ENCODE measurements around the gene FEM1B.
A peak's percentile ranks its signal among the peaks of the same experiment; 100 is the strongest.
"Not testable (repeated sequence)": the region's sequence is repeated elsewhere in the genome, so short reads cannot be mapped to it uniquely, and the experiment has no call there.

Gene FEM1B

GRCh38 chr15:68277603-68278344, at the start of gene FEM1B:
TSS of gene FEM1B (plus strand) at chr15:68277745. CDS start at chr15:68278418, 673 bp downstream.
- peak; percentile 66 to 99 (median 93) for DNase-seq

DNA sequence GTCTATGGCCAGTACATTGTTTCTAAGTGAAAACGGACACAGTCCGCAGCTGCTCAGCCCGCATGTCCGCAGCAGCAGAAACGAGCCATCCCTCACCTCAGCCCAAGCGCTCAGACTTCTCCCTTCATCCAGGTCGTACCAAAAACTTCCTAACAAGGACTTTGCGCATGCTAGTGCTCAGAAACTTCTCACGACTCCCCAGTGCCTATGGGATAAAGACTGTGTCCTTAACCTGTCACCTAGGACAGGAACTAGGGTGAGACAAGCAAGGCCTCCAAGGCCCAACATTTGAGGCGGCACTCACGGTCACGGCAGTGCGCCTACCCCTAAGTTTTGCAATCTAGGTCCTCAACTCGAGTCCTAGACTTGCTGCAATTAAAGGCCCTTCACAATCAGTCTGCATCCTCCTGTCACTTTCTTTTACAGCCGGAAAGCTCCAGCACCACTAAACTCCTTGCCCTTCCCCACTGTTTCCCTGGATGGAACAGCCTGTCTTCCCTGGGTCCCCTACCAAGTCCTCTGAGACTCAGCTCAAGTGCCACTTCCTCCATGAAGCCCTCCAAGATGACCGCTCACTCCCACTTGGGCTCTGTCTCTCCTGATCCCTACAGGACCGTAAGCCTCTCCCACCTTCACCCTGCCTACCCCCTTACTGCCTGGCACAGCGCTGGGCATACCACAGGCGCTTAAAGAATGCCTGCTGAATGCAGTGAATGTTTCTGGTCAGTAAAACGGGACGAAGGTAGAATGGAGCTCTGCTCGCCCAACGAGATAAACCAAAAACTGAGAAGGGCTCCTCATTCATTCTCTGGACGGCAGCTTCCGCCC, 49.2 kb upstream of the FEM1B start:
- no peak for DNase-seq

- DNase-seq, result peak in 1 of 58 donors; percentile 41
These were observed 48.6 kb upstream of the FEM1B start for GRCh38 chr15:68228971-68229385.

GRCh38 chr15:68229386-68230156, 48.0 kb upstream of the FEM1B start, which contains the start of gene CLN6:
TSS of gene CLN6 (minus strand) at chr15:68229728. CDS start at chr15:68229584, 144 bp downstream.
- peak in 55 of 58 donors; percentile 10 to 92 (median 80) for DNase-seq

DNA sequence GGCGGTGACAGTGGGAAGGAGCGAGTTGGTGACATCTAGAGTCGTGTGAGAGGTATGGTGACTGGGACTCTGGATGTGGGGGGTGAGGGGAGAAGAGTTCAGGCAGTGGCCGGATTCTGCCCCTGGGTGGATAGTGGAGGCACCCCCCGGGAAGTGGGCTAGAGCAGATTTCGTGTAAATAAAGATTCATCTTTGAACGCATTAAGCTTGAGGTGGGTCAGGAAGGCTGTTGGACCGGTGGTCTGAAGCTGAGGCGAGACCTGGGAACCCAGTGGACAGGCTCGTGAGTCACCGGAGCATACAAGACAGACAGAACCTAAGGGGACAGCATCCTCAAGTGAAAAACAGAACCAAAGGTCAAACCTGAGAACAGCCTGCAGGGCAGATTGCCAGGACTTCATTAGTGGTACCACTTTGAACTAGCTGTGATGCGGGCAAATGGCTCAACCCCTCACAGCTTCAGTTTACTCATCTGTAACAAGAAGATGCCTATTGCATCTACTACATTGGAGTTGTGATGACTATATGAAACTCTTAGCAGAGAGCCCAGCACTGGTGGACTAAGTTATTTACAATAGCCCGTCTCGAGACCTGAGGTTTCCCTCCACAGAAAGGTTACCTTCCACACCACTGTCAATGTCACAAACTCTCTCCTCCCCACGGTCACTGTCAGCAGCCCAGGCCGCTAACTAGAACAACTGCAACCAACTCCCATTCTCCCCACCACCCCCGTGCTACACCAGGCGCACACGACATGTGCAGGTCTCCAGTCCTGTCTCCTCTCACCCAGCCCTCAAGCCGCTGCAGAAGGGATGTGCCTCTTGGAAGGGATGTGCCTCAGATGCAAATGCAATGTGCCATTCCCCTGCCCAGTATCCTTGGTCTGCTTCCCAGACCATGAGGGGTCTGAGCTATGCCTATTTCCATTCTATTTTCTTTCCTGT, 47.1 kb upstream of the FEM1B start:
- peak in 3 of 58 donors; percentile 24 to 42 (median 40) for DNase-seq

- DNase-seq, result no peak
These were observed 46.3 kb upstream of the FEM1B start for GRCh38 chr15:68231102-68231818.

DNA sequence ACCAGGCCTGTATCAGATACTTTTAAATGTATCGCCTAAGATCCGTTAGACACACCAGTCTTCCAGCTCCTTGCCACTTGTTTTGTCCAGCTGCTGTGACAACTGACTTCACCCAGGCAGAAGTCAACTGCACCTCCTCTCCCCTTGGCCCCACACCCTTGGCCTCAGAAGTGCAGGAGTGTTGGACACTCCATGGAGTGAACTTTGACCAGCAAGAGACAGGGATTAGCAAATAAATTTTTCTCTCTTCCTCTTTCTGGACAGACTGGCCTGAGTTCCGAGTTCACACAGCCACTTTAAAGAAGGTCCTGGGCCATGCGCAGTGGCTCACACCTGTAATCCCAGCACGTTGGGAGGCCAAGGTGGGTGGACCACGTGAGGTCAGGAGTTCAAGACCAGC, 45.1 kb upstream of the FEM1B start:
- DNase-seq, result no peak

DNA sequence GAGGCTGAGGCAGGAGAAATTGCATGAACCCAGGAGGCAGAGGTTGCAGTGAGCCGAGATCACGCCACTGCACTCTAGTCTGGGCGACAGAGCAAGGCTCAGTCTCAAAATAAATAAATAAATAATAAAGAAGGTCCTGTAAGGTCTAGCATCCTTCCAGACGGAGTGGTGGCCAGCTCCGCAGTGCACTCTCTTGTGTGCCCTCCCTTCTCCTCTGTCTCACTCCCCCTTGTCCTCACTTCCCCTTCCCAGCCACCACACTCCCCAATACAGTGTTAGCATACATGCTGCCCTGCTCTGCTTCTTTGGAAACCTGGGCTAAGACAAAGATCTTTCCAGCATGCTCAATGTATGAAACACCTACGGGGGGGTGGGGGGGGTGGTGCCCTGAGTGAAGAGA, 44.6 kb upstream of the FEM1B start:
- peak in 2 of 58 donors; percentile 22 to 29 for DNase-seq

- DNase-seq, result no peak
These were observed 43.5 kb upstream of the FEM1B start for GRCh38 chr15:68234060-68234459.

DNA sequence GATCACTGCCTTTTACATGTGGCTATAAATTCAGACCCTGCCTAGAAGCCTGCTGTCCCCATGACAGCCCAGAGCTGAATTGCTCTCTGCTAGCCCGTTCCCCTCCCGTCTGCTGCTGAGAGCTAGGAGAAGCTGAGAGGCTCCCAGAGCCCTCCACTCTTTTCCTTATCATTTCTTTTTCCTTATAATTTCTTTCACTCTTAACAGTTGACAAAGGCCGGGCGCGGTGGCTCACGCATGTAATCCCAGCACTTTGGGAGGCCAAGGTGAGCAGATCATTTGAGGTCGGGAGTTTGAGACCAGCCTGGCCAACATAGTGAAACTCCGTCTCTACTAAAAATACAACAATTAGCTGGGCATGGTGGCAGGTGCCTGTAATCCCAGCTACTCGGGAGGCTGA, 43.0 kb upstream of the FEM1B start:
- DNase-seq, result not testable (repeated sequence)

DNA sequence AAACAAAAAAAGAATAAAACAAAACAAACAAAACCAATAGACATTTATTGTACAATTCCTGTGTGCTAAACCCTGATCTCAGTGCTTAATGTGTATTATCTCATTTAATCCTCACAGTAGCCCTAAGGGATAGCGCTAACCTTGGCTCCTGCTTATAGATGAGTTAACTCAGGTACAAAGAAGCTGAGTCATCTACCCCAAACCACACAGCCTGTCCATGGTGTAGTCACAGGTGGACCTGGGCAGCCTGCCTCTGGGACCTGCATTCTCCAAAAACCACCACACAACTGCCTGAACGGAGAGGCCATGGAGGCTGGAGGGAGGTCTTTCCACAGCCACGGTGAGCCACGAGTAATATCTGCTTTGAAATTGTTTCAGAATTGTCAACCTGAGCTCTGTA, 42.5 kb upstream of the FEM1B start:
- DNase-seq, result no peak

GRCh38 chr15:68239025-68239424, 38.5 kb upstream of the FEM1B start:
- no peak for DNase-seq

- DNase-seq, result no peak
These were observed 36.2 kb upstream of the FEM1B start for GRCh38 chr15:68241088-68241935.

- no peak for DNase-seq
These were observed 33.3 kb upstream of the FEM1B start for GRCh38 chr15:68244235-68244634.

DNA sequence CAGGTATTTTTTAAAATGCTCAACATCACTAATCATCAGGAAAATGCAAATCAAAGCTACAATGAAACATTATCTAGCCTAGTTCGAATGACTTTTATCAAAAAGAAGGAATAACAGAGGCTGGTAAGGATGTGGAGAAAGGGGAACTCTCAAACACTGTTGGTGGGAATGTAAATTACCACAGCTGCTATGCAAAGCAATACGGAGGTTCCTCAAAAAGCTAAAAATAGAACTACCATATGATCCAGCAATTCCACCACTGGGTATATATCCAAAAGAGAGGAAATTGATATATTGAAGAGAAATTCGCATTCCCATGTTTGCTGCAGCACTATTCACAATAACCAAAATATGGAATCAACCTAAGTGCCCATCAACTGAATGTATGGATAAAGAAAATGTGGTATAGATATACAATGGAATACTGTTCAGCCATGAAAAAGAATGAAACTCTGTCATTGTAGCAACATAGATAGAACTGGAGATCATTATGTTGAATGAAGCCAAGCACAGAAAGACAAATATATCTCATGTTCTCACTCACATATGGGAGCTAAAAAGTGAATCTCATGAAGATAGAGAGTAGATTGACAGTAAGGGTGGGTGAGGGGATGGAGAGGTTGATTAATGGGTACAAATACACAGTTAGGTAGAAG, 28.4 kb upstream of the FEM1B start:
- DNase-seq, result no peak

GRCh38 chr15:68252925-68253534, 24.5 kb upstream of the FEM1B start:
- DNase-seq, result peak in 12 of 58 donors; percentile 7 to 81 (median 26)

GRCh38 chr15:68256675-68257450, 20.7 kb upstream of the FEM1B start:
- DNase-seq, result peak; percentile 38 to 93 (median 85)

All from anterior cingulate cortex (tissue), 58 donors.